NCI-H146 treated with DMSO at 0.1 percent for 48 hours (cell line): Measurements from ENCODE around the gene DYNLL1.
"Not testable (repeated sequence)": the region's sequence is repeated elsewhere in the genome, so short reads cannot be mapped to it uniquely, and the experiment has no call there.

Source experiments
- DNase-seq: peaks from one replicate; lab custom pipeline; 2025; ENCODE audit not compliant: unreplicated experiment; lab: John Stamatoyannopoulos, UW

The DYNLL1 gene

GRCh38 chr12:120504587-120504986 lies 8.7 kb downstream of the DYNLL1 start:
- DNase-seq = no peak

- no peak for DNase-seq
Observed at GRCh38 chr12:120508537-120508936, 12.6 kb downstream of the DYNLL1 start.

- DNase-seq = no peak
Observed at GRCh38 chr12:120514002-120514401, 18.1 kb downstream of the DYNLL1 start.

- no peak for DNase-seq
Observed at GRCh38 chr12:120515496-120515895, 19.6 kb downstream of the DYNLL1 start.

GRCh38 chr12:120519324-120519723 lies 23.4 kb downstream of the DYNLL1 start:
- not testable (repeated sequence) for DNase-seq

GRCh38 chr12:120522568-120522967 lies 26.7 kb downstream of the DYNLL1 start:
- no peak for DNase-seq

- DNase-seq = peak; percentile 81
Observed at GRCh38 chr12:120528861-120529525, 33.1 kb downstream of the DYNLL1 start, which contains the start of gene COQ5. Gene COQ5, minus strand, starts transcription at chr12:120529158. Its CDS starts 17 bp downstream, at chr12:120529141.

GRCh38 chr12:120529641-120530417 lies 33.9 kb downstream of the DYNLL1 start:
- DNase-seq = peak; percentile 76

- DNase-seq = not testable (repeated sequence)
Observed at GRCh38 chr12:120530418-120530761, 34.5 kb downstream of the DYNLL1 start.

GRCh38 chr12:120532701-120533238 lies 36.9 kb downstream of the DYNLL1 start:
- DNase-seq = no peak

GRCh38 chr12:120534203-120534702 lies 38.3 kb downstream of the DYNLL1 start, which contains the start of gene RNF10:
Gene RNF10, plus strand, starts transcription at chr12:120534356. Its CDS starts 456 bp downstream, at chr12:120534812.
- DNase-seq = peak; percentile 82

- peak; percentile 46 for DNase-seq
Observed at GRCh38 chr12:120534703-120535655, 39.1 kb downstream of the DYNLL1 start.

- no peak for DNase-seq
Observed at GRCh38 chr12:120536064-120536791, 40.3 kb downstream of the DYNLL1 start.

GRCh38 chr12:120537856-120538220 lies 41.9 kb downstream of the DYNLL1 start:
- DNase-seq = no peak

- no peak for DNase-seq
Observed at GRCh38 chr12:120538281-120539156, 42.6 kb downstream of the DYNLL1 start.

- DNase-seq = no peak
Observed at GRCh38 chr12:120539303-120539702, 43.4 kb downstream of the DYNLL1 start.

- DNase-seq = no peak
Observed at GRCh38 chr12:120540445-120540844, 44.5 kb downstream of the DYNLL1 start.

- no peak for DNase-seq
Observed at GRCh38 chr12:120542166-120542565, 46.3 kb downstream of the DYNLL1 start.

- DNase-seq = no peak
Observed at GRCh38 chr12:120544691-120545090, 48.8 kb downstream of the DYNLL1 start.
